ENCODE results near the gene KIRREL2. TPM values are rescaled to one million over a fixed set of nuclear protein-coding genes. Genes with fewer than 3 reads are reported as not detected.

The KIRREL2 gene
- total and polyA plus RNA-seq, 2 experiments from 2014 or later, result 3.2 to 3.5 TPM

GRCh38 chr19:35874392-35874930 is 17.8 kb downstream of the KIRREL2 start:
- TF ChIP-seq, protein P1, sequence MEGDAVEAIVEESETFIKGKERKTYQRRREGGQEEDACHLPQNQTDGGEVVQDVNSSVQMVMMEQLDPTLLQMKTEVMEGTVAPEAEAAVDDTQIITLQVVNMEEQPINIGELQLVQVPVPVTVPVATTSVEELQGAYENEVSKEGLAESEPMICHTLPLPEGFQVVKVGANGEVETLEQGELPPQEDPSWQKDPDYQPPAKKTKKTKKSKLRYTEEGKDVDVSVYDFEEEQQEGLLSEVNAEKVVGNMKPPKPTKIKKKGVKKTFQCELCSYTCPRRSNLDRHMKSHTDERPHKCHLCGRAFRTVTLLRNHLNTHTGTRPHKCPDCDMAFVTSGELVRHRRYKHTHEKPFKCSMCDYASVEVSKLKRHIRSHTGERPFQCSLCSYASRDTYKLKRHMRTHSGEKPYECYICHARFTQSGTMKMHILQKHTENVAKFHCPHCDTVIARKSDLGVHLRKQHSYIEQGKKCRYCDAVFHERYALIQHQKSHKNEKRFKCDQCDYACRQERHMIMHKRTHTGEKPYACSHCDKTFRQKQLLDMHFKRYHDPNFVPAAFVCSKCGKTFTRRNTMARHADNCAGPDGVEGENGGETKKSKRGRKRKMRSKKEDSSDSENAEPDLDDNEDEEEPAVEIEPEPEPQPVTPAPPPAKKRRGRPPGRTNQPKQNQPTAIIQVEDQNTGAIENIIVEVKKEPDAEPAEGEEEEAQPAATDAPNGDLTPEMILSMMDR (IDR thresholded peaks at IDR 0.05; ENCODE audit: low read depth, low read length), result no peak
- H3K9me3 ChIP-seq (ENCODE audit: low read depth), result no peaks in the 10 kb centered on the region
- DNase-seq (ENCODE audit: low read depth in 1 of 2, low spot score in 1 of 2), result no peak
- H3K4me3 ChIP-seq, result no peak overlapping the region
- peaks cover 2% of the 10 kb centered on the region for H3K4me1 ChIP-seq (ENCODE audit: low read depth)
- H3K27ac ChIP-seq, result no peak overlapping the region
- H3K27me3 ChIP-seq, result no peaks in the 10 kb centered on the region
- no peaks in the 10 kb centered on the region for H3K36me3 ChIP-seq

GRCh38 chr19:35879068-35879467 is 22.4 kb downstream of the KIRREL2 start:
- no peaks in the 10 kb centered on the region for H3K9me3 ChIP-seq (ENCODE audit: low read depth)
- H3K27me3 ChIP-seq, result no peaks in the 10 kb centered on the region
- H3K4me1 ChIP-seq (ENCODE audit: low read depth), result peaks cover 4% of the 10 kb centered on the region
- H3K36me3 ChIP-seq, result no peaks in the 10 kb centered on the region
- TF ChIP-seq, protein P1 (IDR thresholded peaks at IDR 0.05; ENCODE audit: low read depth, low read length), result no peak
- DNase-seq (ENCODE audit: low read depth in 1 of 2, low spot score in 1 of 2), result no peak
- no peak overlapping the region for H3K27ac ChIP-seq
- no peak overlapping the region for H3K4me3 ChIP-seq

- DNase-seq (ENCODE audit: low read depth in 1 of 2, low spot score in 1 of 2), result peak; percentile 92 to 95
- TF ChIP-seq, protein P1 (IDR thresholded peaks at IDR 0.05; ENCODE audit: low read depth, low read length), result no peak
- Histone ChIP-seq H3K9me3 (ENCODE audit: low read depth) (no peaks in the 10 kb centered on the region), H3K4me1 (ENCODE audit: low read depth) (peaks cover 4% of the 10 kb centered on the region), H3K27me3 (no peaks in the 10 kb centered on the region), H3K36me3 (no peaks in the 10 kb centered on the region), H3K27ac (no peak overlapping the region), H3K4me3 (no peak overlapping the region)
Observed at GRCh38 chr19:35879770-35880317, 23.1 kb downstream of the KIRREL2 start.

GRCh38 chr19:35882114-35882832 is 25.6 kb downstream of the KIRREL2 start:
- Histone ChIP-seq H3K4me1 (ENCODE audit: low read depth) (peaks cover 4% of the 10 kb centered on the region), H3K36me3 (no peaks in the 10 kb centered on the region), H3K9me3 (ENCODE audit: low read depth) (no peaks in the 10 kb centered on the region), H3K4me3 (no peak overlapping the region), H3K27me3 (no peaks in the 10 kb centered on the region), H3K27ac (no peak overlapping the region)
- TF ChIP-seq, protein P1 (IDR thresholded peaks at IDR 0.05; ENCODE audit: low read depth, low read length), result peak; percentile 53
- peak; percentile 49 to 84 for DNase-seq (ENCODE audit: low read depth in 1 of 2, low spot score in 1 of 2)

DNA sequence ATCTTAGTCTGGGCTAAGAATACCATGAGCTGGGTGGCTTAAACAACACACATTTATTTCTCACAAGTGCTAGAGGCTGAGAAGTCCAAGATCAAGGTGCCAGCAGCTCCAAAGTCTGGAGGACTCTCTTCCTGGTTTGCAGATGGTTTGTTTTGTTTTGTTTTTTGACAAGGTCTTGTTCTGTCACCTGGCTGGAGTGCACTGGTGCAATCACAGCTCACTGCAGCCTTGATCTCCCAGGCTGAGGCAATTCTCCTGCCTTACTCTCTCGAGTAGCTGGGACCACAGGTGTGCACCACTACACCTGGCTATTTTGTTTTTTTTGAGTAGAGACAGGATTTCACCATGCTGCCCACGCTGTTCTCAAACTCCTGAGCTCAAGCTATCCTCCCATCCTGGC is 27.2 kb downstream of the KIRREL2 start:
- Histone ChIP-seq H3K4me1 (ENCODE audit: low read depth) (peaks cover 4% of the 10 kb centered on the region), H3K36me3 (peaks cover 5% of the 10 kb centered on the region), H3K9me3 (ENCODE audit: low read depth) (no peaks in the 10 kb centered on the region), H3K27me3 (no peaks in the 10 kb centered on the region), H3K4me3 (no peak overlapping the region), H3K27ac (no peak overlapping the region)
- DNase-seq (ENCODE audit: low read depth in 1 of 2, low spot score in 1 of 2), result no peak
- TF ChIP-seq, protein P1 (IDR thresholded peaks at IDR 0.05; ENCODE audit: low read depth, low read length), result no peak

All from cardiac muscle cell (in vitro differentiated cells and primary cell).